H1 (cell line): ENCODE results near the gene FAM149A. TPM values are rescaled to one million over a fixed set of nuclear protein-coding genes. Genes with fewer than 3 reads are reported as not detected.

Experiments used
- CTCF ChIA-PET: fragments of 300-600 bp; sonication (Branson Sonifier 250); formaldehyde crosslinking; loops from one replicate; lab custom pipeline; 2021; ENCODE audit not compliant: partially characterized antibody; lab: Charles Lee
- POLR2A ChIA-PET: fragments of 300-600 bp; sonication (Branson Sonifier 250); formaldehyde crosslinking; loops from one replicate; lab custom pipeline; 2021; ENCODE audit warnings: inconsistent platforms; ENCODE audit not compliant: partially characterized antibody; lab: Charles Lee
- DNase-seq, 2 experiments: peaks; one replicate each; pipeline versions ENCODE4 v3.0.0 to v3.0.0-alpha.2; 2010 to 2022; ENCODE audit warnings: low spot score in 2 of 2, low read depth in 1 of 2, mixed read lengths in 1 of 2
- FAIRE-seq: peaks from 2 replicates; lab custom pipeline; 2011; peaks lifted over from hg19 to GRCh38; lab: Jason Lieb, UNC
- H2AFZ ChIP-seq: 2 replicates; pipeline ENCODE4 v1.8.1; 2012; ENCODE audit warnings: low read length, inconsistent platforms
- H2AK5ac ChIP-seq: 2 replicates; pipeline ENCODE4 v1.6.1; 2013; ENCODE audit warnings: low read depth, low read length
- H2BK120ac ChIP-seq: replicated peaks from 2 replicates; pipeline ENCODE3; 2013; ENCODE audit warnings: low read depth, low read length, inconsistent platforms
- H2BK12ac ChIP-seq: 2 replicates; pipeline ENCODE4 v1.6.1; 2013; ENCODE audit warnings: low read depth, low read length
- H2BK15ac ChIP-seq: 2 replicates; pipeline ENCODE4 v1.6.1; 2013; ENCODE audit warnings: low read length
- H2BK20ac ChIP-seq: 2 replicates; pipeline ENCODE4 v1.6.1; 2013; ENCODE audit warnings: low read length
- H2BK5ac ChIP-seq: 2 replicates; pipeline ENCODE4 v1.6.1; 2013; ENCODE audit warnings: low read depth, low read length
- H3K14ac ChIP-seq: 2 replicates; pipeline ENCODE4 v1.6.1; 2013; ENCODE audit warnings: inconsistent platforms; ENCODE audit not compliant: insufficient read length
- H3K18ac ChIP-seq: 2 replicates; pipeline ENCODE4 v1.6.1; 2013; ENCODE audit warnings: low read length; ENCODE audit errors: extremely low read depth
- H3K23ac ChIP-seq: 2 replicates; pipeline ENCODE4 v1.6.1; 2013; ENCODE audit warnings: inconsistent platforms; ENCODE audit not compliant: insufficient read length
- H3K23me2 ChIP-seq: 2 replicates; pipeline ENCODE4 v1.6.1; 2013; ENCODE audit warnings: low read depth, low read length
- H3K27ac ChIP-seq: 2 replicates; pipeline ENCODE4 v1.6.1; 2011; ENCODE audit warnings: low read depth, low read length, inconsistent platforms
- H3K27me3 ChIP-seq, 4 experiments: replicated peaks in 1 of 4; 1 replicate in 1 of 4; 2 replicates in 3 of 4; pipeline versions ENCODE4 v1.6.1 to v1.8.1; 2011 to 2013; ENCODE audit warnings: low read length in 3 of 4, mild to moderate bottlenecking in 3 of 4, inconsistent platforms in 2 of 4, mixed read lengths in 2 of 4, moderate library complexity in 1 of 4; ENCODE audit not compliant: control insufficient read depth in 3 of 4, insufficient read depth in 3 of 4; ENCODE audit errors: extremely low read depth in 1 of 4
- H3K36me3 ChIP-seq, 4 experiments: 2 replicates each; pipeline versions ENCODE4 v1.6.1 to v1.8.1; 2011 to 2013; ENCODE audit warnings: mild to moderate bottlenecking in 4 of 4, low read length in 3 of 4, moderate library complexity in 2 of 4, control low read depth in 1 of 4, inconsistent platforms in 1 of 4; ENCODE audit not compliant: insufficient read depth in 4 of 4, control insufficient read depth in 2 of 4
- H3K4ac ChIP-seq: replicated peaks from 2 replicates; pipeline ENCODE3; 2013; ENCODE audit warnings: low read length, low read depth, mixed read lengths, inconsistent platforms; ENCODE audit not compliant: insufficient read length
- H3K4me1 ChIP-seq, 4 experiments: replicated peaks in 1 of 4; 1 replicate in 1 of 4; 2 replicates in 3 of 4; pipeline versions ENCODE4 v1.6.1 to v1.8.1; 2011 to 2013; ENCODE audit warnings: low read length in 3 of 4, inconsistent platforms in 2 of 4, mixed read lengths in 1 of 4; ENCODE audit not compliant: insufficient read depth in 4 of 4, control insufficient read depth in 3 of 4
- H3K4me2 ChIP-seq, 2 experiments: 2 replicates each; pipeline versions ENCODE4 v1.6.1 to v1.8.1; 2011 to 2013; ENCODE audit warnings: low read depth in 2 of 2, low read length in 2 of 2, control low read depth in 1 of 2, inconsistent platforms in 1 of 2, mild to moderate bottlenecking in 1 of 2; ENCODE audit not compliant: insufficient read depth in 1 of 2
- H3K4me3 ChIP-seq, 4 experiments: fragments of 200-600, 300-600 bp in 1 of 4; sonication (generic), shearing (Covaris generic), sonication (Bioruptor Twin) in 1 of 4; 2 replicates each; pipeline versions ENCODE4 v1.5.1 to v1.8.1; 2011 to 2016; ENCODE audit warnings: low read length in 4 of 4, low read depth in 3 of 4, control low read depth in 2 of 4, inconsistent platforms in 2 of 4, mild to moderate bottlenecking in 2 of 4, mixed read lengths in 1 of 4, moderate library complexity in 1 of 4; ENCODE audit not compliant: insufficient read depth in 2 of 4; ENCODE audit errors: extremely low read depth in 1 of 4
- H3K56ac ChIP-seq: replicated peaks from 2 replicates; pipeline ENCODE3; 2013; ENCODE audit warnings: low read depth, mild to moderate bottlenecking, mixed read lengths, low read length, inconsistent platforms; ENCODE audit not compliant: insufficient read length
- H3K79me1 ChIP-seq: 2 replicates; pipeline ENCODE4 v1.6.1; 2013; ENCODE audit warnings: low read depth, low read length, control low read depth
- H3K79me2 ChIP-seq, 2 experiments: 2 replicates each; pipeline versions ENCODE4 v1.6.1 to v1.8.1; 2012 to 2013; ENCODE audit warnings: low read length in 2 of 2, mild to moderate bottlenecking in 2 of 2, inconsistent platforms in 1 of 2; ENCODE audit not compliant: insufficient read depth in 2 of 2, control insufficient read depth in 1 of 2
- H3K9ac ChIP-seq, 4 experiments: replicated peaks in 1 of 4; 1 replicate in 1 of 4; 2 replicates in 3 of 4; pipeline versions ENCODE4 v1.6.1 to v1.8.1; 2011 to 2013; ENCODE audit warnings: low read depth in 3 of 4, low read length in 3 of 4, control low read depth in 2 of 4, mild to moderate bottlenecking in 2 of 4, moderate library complexity in 2 of 4, inconsistent platforms in 1 of 4; ENCODE audit errors: extremely low read depth in 1 of 4
- H3K9me3 ChIP-seq, 2 experiments: 2 replicates each; pipeline versions ENCODE4 v1.6.1 to v1.8.1; 2012 to 2013; ENCODE audit warnings: mild to moderate bottlenecking in 2 of 2, moderate library complexity in 2 of 2, control low read depth in 1 of 2, inconsistent platforms in 1 of 2, low read depth in 1 of 2, low read length in 1 of 2, mixed read lengths in 1 of 2; ENCODE audit not compliant: insufficient read depth in 2 of 2
- H4K20me1 ChIP-seq, 2 experiments: replicated peaks in 1 of 2; 2 replicates each; pipeline versions ENCODE3 to v1.8.1; 2011 to 2013; ENCODE audit warnings: inconsistent platforms in 2 of 2, low read length in 2 of 2, mild to moderate bottlenecking in 1 of 2; ENCODE audit not compliant: insufficient read depth in 2 of 2, control insufficient read depth in 1 of 2
- H4K5ac ChIP-seq: 2 replicates; pipeline ENCODE4 v1.6.1; 2013; ENCODE audit warnings: low read length, low read depth, mixed read lengths, inconsistent platforms; ENCODE audit not compliant: insufficient read length
- H4K8ac ChIP-seq: 2 replicates; pipeline ENCODE4 v1.8.0; 2013; ENCODE audit warnings: mild to moderate bottlenecking, moderate library complexity, low read length, inconsistent platforms; ENCODE audit not compliant: insufficient read depth; ENCODE audit errors: extremely low read depth
- H4K91ac ChIP-seq: replicated peaks from 2 replicates; pipeline ENCODE3; 2013; ENCODE audit warnings: low read length, mixed read lengths, inconsistent platforms; ENCODE audit not compliant: insufficient read length
- CTCF ChIP-seq, 3 experiments: IDR thresholded peaks; 1 replicate in 2 of 3; 2 replicates in 1 of 3; pipeline versions ENCODE4 v1.5.1 to v1.6.1; 2011; ENCODE audit warnings: low read length in 3 of 3, mild to moderate bottlenecking in 3 of 3, inconsistent platforms in 2 of 3, low read depth in 1 of 3, moderate library complexity in 1 of 3; ENCODE audit not compliant: insufficient read depth in 1 of 3; ENCODE audit errors: control extremely low read depth in 1 of 3
- MAFK ChIP-seq: IDR thresholded peaks from 2 replicates; pipeline ENCODE4 v1.6.1; 2012; ENCODE audit warnings: low read depth, mild to moderate bottlenecking, improper control_type of control experiment, low read length
- MAX ChIP-seq: IDR thresholded peaks from 2 replicates; pipeline ENCODE4 v1.6.1; 2012; ENCODE audit warnings: inconsistent platforms
- SIRT6 ChIP-seq: IDR thresholded peaks from one replicate; pipeline ENCODE4 v1.7.1; 2012; ENCODE audit warnings: low read length, inconsistent platforms
- TAF1 ChIP-seq: IDR thresholded peaks from 2 replicates; pipeline ENCODE4 v1.6.1; 2011; ENCODE audit warnings: mild to moderate bottlenecking, low read depth, low read length
- WGBS, 2 experiments: shearing (Covaris generic) in 1 of 2; methylation state at CpG; one replicate each; pipeline versions ENCODE4 v1.1.6 to v1.1.7; 2013 to 2015; ENCODE audit warnings: low lambda C conversion rate in 2 of 2, mixed read lengths in 2 of 2, inconsistent platforms in 1 of 2, low coverage in 1 of 2, missing lambda C conversion rate in 1 of 2; ENCODE audit not compliant: insufficient replicate concordance in 2 of 2, insufficient coverage in 1 of 2, insufficient read length in 1 of 2; ENCODE audit errors: extremely low coverage in 1 of 2, missing lambda C conversion rate in 1 of 2; 5-methylcytosine and 5-hydroxymethylcytosine counted together
- polyA plus RNA-seq, 7 experiments: library from polyadenylated mRNA; depleted of rRNA in 3 of 7; stranded (reverse) in 5 of 7; unstranded in 2 of 7; fragments of >200 nt in 5 of 7; fragments of 200-250 nt in 2 of 7; gene quantifications; 1 replicate in 5 of 7; 2 replicates in 1 of 7; 4 replicates in 1 of 7; pipeline versions ENCODE4 v1.2.1 to v1.2.3, GENCODE V29; 2011 to 2013; ENCODE audit warnings: missing spikeins in 2 of 7, mixed read lengths in 2 of 7
- total RNA-seq: library from RNA; stranded (reverse); fragmentation: NEBNext Ultra II Directional; extraction: Animal tissue kit (Norgen Biotek cat#: 25700); gene quantifications from 2 replicates; pipeline ENCODE4 v1.2.1, GENCODE V29; 2021

Gene FAM149A
- total and polyA plus RNA-seq, 2 of the 8 experiments (the other 6 are each of a cell fraction or from before 2014, with no cell fraction given): 6.1 to 8.5 TPM

GRCh38 chr4:186201010-186201409 is 96.5 kb downstream of the FAM149A start:
- Histone ChIP-seq H4K8ac (no peak overlapping the region), H3K4me3 (no peak overlapping the region), H3K79me1 (no peaks in the 10 kb centered on the region), H4K20me1 (no peaks in the 10 kb centered on the region), H3K27ac (no peak overlapping the region), H3K27me3 (no peaks in the 10 kb centered on the region), H2BK15ac (no peak overlapping the region), H4K91ac (no peak overlapping the region), H2BK5ac (no peak overlapping the region), H3K9ac (no peak overlapping the region), H2AFZ (no peak overlapping the region), H3K4me2 (no peak overlapping the region), H3K23me2 (no peaks in the 10 kb centered on the region), H4K5ac (no peak overlapping the region), H3K14ac (no peak overlapping the region), H3K23ac (no peak overlapping the region), H2BK20ac (no peak overlapping the region), H2BK12ac (no peak overlapping the region), H3K9me3 (peaks cover 0 to 2% of the 10 kb centered on the region in 2 experiments; a peak in 1 of 4 replicates), H3K36me3 (no peaks in the 10 kb centered on the region), H3K4ac (no peak overlapping the region), H2AK5ac (no peak overlapping the region), H3K79me2 (peaks cover 0 to 3% of the 10 kb centered on the region in 2 experiments; a peak in 1 of 4 replicates), H2BK120ac (no peak overlapping the region), H3K18ac (no peak overlapping the region), H3K56ac (no peak overlapping the region), H3K4me1 (peaks cover 0 to 2% (median 0%) of the 10 kb centered on the region in 4 experiments; a peak in 1 of 7 replicates)
- ChIA-PET CTCF (interaction anchor here (0.8 to 1.7 kb wide), 4 partner anchors 9 to 133 kb away, joined by 3 to 13 read pairs (median 4); partner anchors contain the start of gene CYP4V2), POLR2A (interaction anchor here (1.5 kb wide), 2 partner anchors 9 to 42 kb away, joined by 3 to 7 read pairs; partner anchors contain the start of gene CYP4V2)
- WGBS, 2 experiments: 88% methylated on average over 7 of the region's 7 CpGs; no CpG with 5 or more reads in 1 of the 2 experiments
- FAIRE-seq (no peak), DNase-seq (no peak)
- TF ChIP-seq SIRT6 (no peak), TAF1 (no peak), MAFK (no peak), MAX (no peak), CTCF (IDR thresholded peaks at IDR 0.05; ENCODE audit: control extremely low read depth in 1 of 3, insufficient read depth in 1 of 3, low read depth in 1 of 3, low read length in 3 of 3) (no peak)
